HuH-7 (cell line): ENCODE measurements around the gene PTPN1.
"Not testable (repeated sequence)": the region's sequence is repeated elsewhere in the genome, so short reads cannot be mapped to it uniquely, and the experiment has no call there.

Experiments
- DNase-seq: peaks from one replicate; pipeline ENCODE4 v3.0.0; 2011; ENCODE audit warnings: low spot score

Gene PTPN1

GRCh38 chr20:50532221-50532620 is 22.0 kb downstream of the PTPN1 start:
- no peak for DNase-seq

GRCh38 chr20:50533061-50533460 is 22.9 kb downstream of the PTPN1 start:
- DNase-seq: no peak

- no peak for DNase-seq
Measured at GRCh38 chr20:50533464-50533863, 23.3 kb downstream of the PTPN1 start.

GRCh38 chr20:50534567-50534966 is 24.4 kb downstream of the PTPN1 start:
- no peak for DNase-seq

- DNase-seq: no peak
Measured at GRCh38 chr20:50535162-50535561, 25.0 kb downstream of the PTPN1 start.

GRCh38 chr20:50536333-50536732 is 26.1 kb downstream of the PTPN1 start:
- no peak for DNase-seq

GRCh38 chr20:50537546-50538201 is 27.5 kb downstream of the PTPN1 start:
- no peak for DNase-seq

GRCh38 chr20:50538276-50538675 is 28.1 kb downstream of the PTPN1 start:
- no peak for DNase-seq

GRCh38 chr20:50539798-50540197 is 29.6 kb downstream of the PTPN1 start:
- DNase-seq: not testable (repeated sequence)

- no peak for DNase-seq
Measured at GRCh38 chr20:50540620-50541605, 30.7 kb downstream of the PTPN1 start.

GRCh38 chr20:50541606-50542041 is 31.4 kb downstream of the PTPN1 start:
- DNase-seq: no peak

GRCh38 chr20:50543326-50543725 is 33.1 kb downstream of the PTPN1 start:
- no peak for DNase-seq

GRCh38 chr20:50545126-50545525 is 34.9 kb downstream of the PTPN1 start:
- DNase-seq: no peak

GRCh38 chr20:50546729-50547314 is 36.6 kb downstream of the PTPN1 start:
- DNase-seq: no peak

- DNase-seq: no peak
Measured at GRCh38 chr20:50547964-50548363, 37.8 kb downstream of the PTPN1 start.

GRCh38 chr20:50548396-50548795 is 38.2 kb downstream of the PTPN1 start:
- no peak for DNase-seq

GRCh38 chr20:50550531-50550930 is 40.3 kb downstream of the PTPN1 start:
- DNase-seq: no peak

GRCh38 chr20:50551288-50551687 is 41.1 kb downstream of the PTPN1 start:
- DNase-seq: no peak

GRCh38 chr20:50552979-50553378 is 42.8 kb downstream of the PTPN1 start:
- DNase-seq: no peak

GRCh38 chr20:50554694-50555579 is 44.8 kb downstream of the PTPN1 start:
- no peak for DNase-seq

GRCh38 chr20:50555662-50556061 is 45.5 kb downstream of the PTPN1 start:
- DNase-seq: no peak
